ENCODE measurements around the gene TLR6.
A peak's percentile ranks its signal among the peaks of the same experiment; 100 is the strongest.

Gene TLR6

GRCh38 chr4:38791010-38791409 lies 65.6 kb downstream of the TLR6 start:
- TF ChIP-seq CTCF (IDR thresholded peaks at IDR 0.05): no peak
- Histone ChIP-seq H3K27ac (peak overlapping the region in 1 of 2 donors; percentile 23), H3K4me3 (no peak overlapping the region)
- DNase-seq (ENCODE audit: low spot score): no peak

GRCh38 chr4:38788317-38788716 lies 68.3 kb downstream of the TLR6 start:
- DNase-seq (ENCODE audit: low spot score): no peak
- H3K27ac ChIP-seq: no peak overlapping the region
- no peak overlapping the region for H3K4me3 ChIP-seq
- TF ChIP-seq CTCF (IDR thresholded peaks at IDR 0.05): no peak

- H3K4me3 ChIP-seq: no peak overlapping the region
- TF ChIP-seq CTCF (IDR thresholded peaks at IDR 0.05): no peak
- no peak overlapping the region for H3K27ac ChIP-seq
- DNase-seq (ENCODE audit: low spot score): no peak
These were observed 68.9 kb downstream of the TLR6 start for GRCh38 chr4:38787693-38788092.

- DNase-seq (ENCODE audit: low spot score): no peak
- H3K4me3 ChIP-seq: no peak overlapping the region
- H3K27ac ChIP-seq: peak overlapping the region in 1 of 2 donors; percentile 3
- no peak for TF ChIP-seq CTCF (IDR thresholded peaks at IDR 0.05)
These were observed 70.7 kb downstream of the TLR6 start for GRCh38 chr4:38785901-38786402.

- no peak overlapping the region for H3K4me3 ChIP-seq
- DNase-seq (ENCODE audit: low spot score): no peak
- no peak for TF ChIP-seq CTCF (IDR thresholded peaks at IDR 0.05)
- H3K27ac ChIP-seq: peak overlapping the region in 1 of 2 donors; percentile 3
These were observed 71.4 kb downstream of the TLR6 start for GRCh38 chr4:38785041-38785790.

- H3K4me3 ChIP-seq: no peak overlapping the region
- TF ChIP-seq CTCF (IDR thresholded peaks at IDR 0.05): no peak
- no peak for DNase-seq (ENCODE audit: low spot score)
- no peak overlapping the region for H3K27ac ChIP-seq
These were observed 72.5 kb downstream of the TLR6 start for GRCh38 chr4:38784141-38784540.

GRCh38 chr4:38783109-38783460 lies 73.5 kb downstream of the TLR6 start:
- no peak for TF ChIP-seq CTCF (IDR thresholded peaks at IDR 0.05)
- H3K27ac ChIP-seq: no peak overlapping the region
- no peak overlapping the region for H3K4me3 ChIP-seq

More at GRCh38 chr4:38783109-38783460, 73.5 kb downstream of the TLR6 start:
- DNase-seq (ENCODE audit: low spot score): no peak

Data from coronary artery (tissue), 2 donors.